Muscle layer of duodenum (tissue), 2 donors: ENCODE measurements around the gene EPB41L1.

ENCODE experiments used
- H3K27ac ChIP-seq: one replicate; pipeline ENCODE4 v1.7.0; 2013; ENCODE audit warnings: mild to moderate bottlenecking, low read length
- H3K27me3 ChIP-seq: one replicate; pipeline ENCODE4 v1.7.0; 2013; ENCODE audit warnings: low read depth, mild to moderate bottlenecking, control low read depth, low read length
- H3K36me3 ChIP-seq, 2 donors: one replicate each; pipeline ENCODE4 v1.7.0; 2013; ENCODE audit warnings: low read length in 2 of 2, control low read depth in 1 of 2, mild to moderate bottlenecking in 1 of 2; ENCODE audit not compliant: insufficient read depth in 2 of 2, control insufficient read depth in 1 of 2
- H3K4me1 ChIP-seq, 2 donors: one replicate each; pipeline ENCODE4 v1.7.0; 2013; ENCODE audit warnings: low read length in 2 of 2, mild to moderate bottlenecking in 2 of 2, control low read depth in 1 of 2, moderate library complexity in 1 of 2; ENCODE audit not compliant: insufficient read depth in 2 of 2, control insufficient read depth in 1 of 2
- H3K4me3 ChIP-seq, 2 donors: one replicate each; pipeline ENCODE4 v1.7.0; 2013; ENCODE audit warnings: low read length in 2 of 2, low read depth in 1 of 2, mild to moderate bottlenecking in 1 of 2
- H3K9me3 ChIP-seq, 2 donors: one replicate each; pipeline ENCODE4 v1.7.0; 2013; ENCODE audit warnings: low read length in 2 of 2, control low read depth in 1 of 2, mild to moderate bottlenecking in 1 of 2; ENCODE audit not compliant: control insufficient read depth in 1 of 2
- donor health status: healthy.

EPB41L1 gene

DNA sequence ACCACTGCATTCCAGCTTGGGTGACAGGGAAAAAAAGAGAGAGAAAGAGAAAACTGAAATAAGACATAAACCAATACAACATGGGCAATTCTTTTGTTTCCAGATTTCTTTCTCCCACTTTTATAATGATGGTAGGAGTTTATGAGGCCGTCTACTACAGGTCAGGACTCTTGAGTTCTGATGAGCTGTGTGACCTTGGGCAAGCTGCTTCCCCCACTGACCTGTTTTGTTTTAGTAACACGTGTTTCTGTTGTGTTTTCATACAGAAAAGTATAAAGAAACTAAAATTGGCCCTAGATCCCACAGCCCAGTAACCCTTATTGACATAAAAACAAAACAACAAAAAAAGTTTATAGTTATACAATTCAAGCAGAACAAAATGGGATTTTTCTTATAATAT is 58.8 kb downstream of the EPB41L1 start:
- no peaks in the 10 kb centered on the region for H3K27me3 ChIP-seq
- H3K9me3 ChIP-seq, result no peaks in the 10 kb centered on the region
- H3K36me3 ChIP-seq, result peaks cover 10 to 41% of the 10 kb centered on the region in 2 donors
- no peak overlapping the region for H3K27ac ChIP-seq
- H3K4me3 ChIP-seq, result no peak overlapping the region
- H3K4me1 ChIP-seq, result no peaks in the 10 kb centered on the region

DNA sequence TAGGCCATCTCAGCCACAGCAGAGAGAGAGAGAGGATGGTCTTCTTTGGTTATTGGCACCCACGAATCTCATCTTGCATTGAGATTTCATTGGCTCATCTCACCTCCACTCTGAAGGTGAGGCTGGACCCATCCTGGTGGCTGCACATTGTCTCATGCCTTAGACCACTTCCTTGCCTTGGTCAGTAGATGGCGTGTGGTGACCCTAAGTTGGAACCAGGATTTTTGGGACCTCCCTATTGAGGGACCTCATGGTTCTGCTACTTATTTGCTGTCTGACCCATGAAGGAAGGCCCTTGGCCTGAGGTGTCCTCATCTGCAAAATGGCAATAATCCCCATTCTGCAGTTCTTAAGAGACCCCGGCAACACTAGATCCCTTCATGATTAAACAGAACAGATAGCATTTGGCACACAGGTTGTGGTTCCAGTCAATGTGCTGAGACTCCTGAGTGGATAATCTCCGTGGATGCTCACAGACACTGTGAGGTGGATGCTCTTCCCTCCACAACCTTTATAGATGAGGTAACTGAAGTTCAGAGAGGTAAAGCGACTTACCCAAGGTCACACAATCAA is 60.2 kb downstream of the EPB41L1 start:
- no peaks in the 10 kb centered on the region for H3K27me3 ChIP-seq
- H3K36me3 ChIP-seq, result peaks cover 10 to 40% of the 10 kb centered on the region in 2 donors
- H3K4me1 ChIP-seq, result no peaks in the 10 kb centered on the region
- no peak overlapping the region for H3K4me3 ChIP-seq
- no peaks in the 10 kb centered on the region for H3K9me3 ChIP-seq
- no peak overlapping the region for H3K27ac ChIP-seq

DNA sequence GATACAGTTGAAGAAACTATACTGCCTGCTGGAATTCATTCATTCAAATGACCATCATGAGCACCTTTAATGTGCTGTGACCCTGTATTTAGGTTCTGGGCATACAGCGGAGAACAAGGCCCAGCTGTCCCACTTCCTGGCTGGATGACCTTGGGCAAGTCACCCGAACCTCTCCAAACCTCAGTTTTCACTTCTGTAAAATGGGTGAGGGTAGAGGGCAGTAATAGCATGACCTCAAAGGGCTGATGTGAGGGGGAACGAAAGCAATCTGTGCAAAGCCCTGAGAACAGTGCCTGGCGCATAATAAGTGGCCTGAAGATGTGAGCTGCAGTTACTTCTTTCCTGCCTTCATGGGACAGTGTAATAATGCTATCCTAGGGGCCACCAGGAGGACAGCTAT is 61.2 kb downstream of the EPB41L1 start:
- no peaks in the 10 kb centered on the region for H3K9me3 ChIP-seq
- peaks cover 10 to 42% of the 10 kb centered on the region in 2 donors for H3K36me3 ChIP-seq
- no peak overlapping the region for H3K27ac ChIP-seq
- H3K4me3 ChIP-seq, result no peak overlapping the region
- H3K4me1 ChIP-seq, result no peaks in the 10 kb centered on the region
- H3K27me3 ChIP-seq, result no peaks in the 10 kb centered on the region

DNA sequence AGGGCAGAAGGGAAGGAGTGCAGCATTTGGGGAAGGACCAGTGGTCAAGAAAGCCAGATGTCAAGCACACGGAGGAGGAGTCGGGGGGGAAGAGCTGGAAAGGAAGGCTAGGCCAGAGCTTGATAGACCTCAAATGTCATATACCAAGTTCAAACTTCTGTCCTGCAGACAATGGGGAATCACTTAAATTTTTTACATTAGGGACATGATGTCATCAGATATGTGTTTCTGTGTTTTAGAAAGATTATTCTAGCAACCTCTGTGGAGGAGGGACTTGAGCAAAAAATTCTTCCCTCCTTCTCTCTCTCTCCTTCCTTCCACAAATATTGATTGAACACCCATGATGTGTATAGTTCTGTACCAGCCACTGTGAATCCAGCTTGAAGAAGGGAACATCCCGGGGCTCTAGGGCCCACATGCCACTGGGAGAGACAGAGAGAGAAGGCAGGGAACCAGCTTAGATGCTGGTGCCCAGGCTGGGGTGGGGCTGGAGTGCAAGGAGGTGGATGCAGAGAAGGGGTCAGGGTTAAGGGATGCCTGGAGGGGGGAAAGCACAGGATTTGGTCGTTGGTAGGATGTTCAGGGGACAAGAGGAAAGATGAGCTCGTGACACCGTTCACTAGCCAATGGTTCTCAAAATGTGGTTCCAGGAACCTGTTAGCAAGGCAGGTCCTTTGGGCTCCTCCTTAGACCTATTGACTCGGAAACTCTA is 61.9 kb downstream of the EPB41L1 start:
- Histone ChIP-seq H3K4me1 (no peaks in the 10 kb centered on the region), H3K9me3 (no peaks in the 10 kb centered on the region), H3K36me3 (peaks cover 10 to 47% of the 10 kb centered on the region in 2 donors), H3K27me3 (no peaks in the 10 kb centered on the region), H3K4me3 (no peak overlapping the region), H3K27ac (no peak overlapping the region)

DNA sequence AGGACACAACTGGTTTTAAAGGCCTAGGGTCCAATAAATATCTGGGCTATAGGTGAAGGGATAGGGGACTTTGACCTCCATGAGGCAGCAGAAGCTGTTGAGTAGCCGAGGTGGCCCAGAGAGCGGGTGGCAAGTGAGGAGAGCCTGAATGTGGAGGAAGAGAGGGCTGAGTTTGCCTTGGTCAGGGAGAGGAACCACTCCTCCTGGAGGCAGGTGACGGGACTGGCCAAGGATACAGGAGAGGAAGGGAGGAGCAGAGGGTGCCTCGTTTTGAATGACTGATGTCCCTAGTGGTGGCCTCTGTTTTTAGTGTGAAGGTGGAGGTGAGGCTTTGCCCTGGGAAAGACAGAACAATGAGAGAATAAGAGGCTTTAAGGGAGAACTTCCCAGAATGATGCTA is 62.7 kb downstream of the EPB41L1 start:
- peaks cover 17 to 47% of the 10 kb centered on the region in 2 donors for H3K36me3 ChIP-seq
- H3K27ac ChIP-seq, result no peak overlapping the region
- no peaks in the 10 kb centered on the region for H3K4me1 ChIP-seq
- no peaks in the 10 kb centered on the region for H3K9me3 ChIP-seq
- no peak overlapping the region for H3K4me3 ChIP-seq
- no peaks in the 10 kb centered on the region for H3K27me3 ChIP-seq

DNA sequence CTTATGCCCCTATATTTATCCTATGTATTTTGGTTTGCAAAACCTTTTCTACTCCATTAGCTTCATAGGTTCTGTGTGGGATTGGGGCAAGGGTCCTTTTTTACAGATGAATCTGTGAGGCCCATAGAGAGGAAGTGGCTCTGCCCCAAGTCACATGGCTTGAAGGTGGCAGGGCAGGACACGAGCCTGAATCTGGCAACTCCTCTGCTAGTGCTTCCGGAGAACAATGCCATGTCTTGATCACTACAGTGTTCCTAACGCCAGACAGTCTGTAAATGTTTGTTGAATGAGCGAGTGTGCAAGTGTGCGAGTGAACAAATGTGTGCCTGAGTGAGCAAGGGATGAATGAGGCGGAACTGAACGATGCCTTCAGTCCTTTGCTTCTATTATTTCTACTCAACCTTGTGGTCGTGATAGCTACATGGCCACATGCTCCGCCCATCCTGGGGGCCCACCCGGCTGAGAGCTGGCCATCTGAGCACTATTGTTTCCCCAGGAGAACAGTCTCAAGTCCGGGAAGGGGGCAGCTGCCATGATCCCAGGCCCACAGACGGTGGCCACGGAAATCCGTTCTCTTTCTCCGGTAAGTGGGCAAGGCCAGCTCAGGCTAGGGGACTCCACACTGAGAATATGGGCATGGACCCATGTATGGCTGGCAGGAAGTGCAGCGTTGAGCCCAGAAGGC is 64.0 kb downstream of the EPB41L1 start:
- no peaks in the 10 kb centered on the region for H3K4me1 ChIP-seq
- H3K27me3 ChIP-seq, result no peaks in the 10 kb centered on the region
- H3K4me3 ChIP-seq, result no peak overlapping the region
- H3K36me3 ChIP-seq, result peaks cover 17 to 46% of the 10 kb centered on the region in 2 donors
- H3K27ac ChIP-seq, result no peak overlapping the region
- H3K9me3 ChIP-seq, result no peaks in the 10 kb centered on the region

DNA sequence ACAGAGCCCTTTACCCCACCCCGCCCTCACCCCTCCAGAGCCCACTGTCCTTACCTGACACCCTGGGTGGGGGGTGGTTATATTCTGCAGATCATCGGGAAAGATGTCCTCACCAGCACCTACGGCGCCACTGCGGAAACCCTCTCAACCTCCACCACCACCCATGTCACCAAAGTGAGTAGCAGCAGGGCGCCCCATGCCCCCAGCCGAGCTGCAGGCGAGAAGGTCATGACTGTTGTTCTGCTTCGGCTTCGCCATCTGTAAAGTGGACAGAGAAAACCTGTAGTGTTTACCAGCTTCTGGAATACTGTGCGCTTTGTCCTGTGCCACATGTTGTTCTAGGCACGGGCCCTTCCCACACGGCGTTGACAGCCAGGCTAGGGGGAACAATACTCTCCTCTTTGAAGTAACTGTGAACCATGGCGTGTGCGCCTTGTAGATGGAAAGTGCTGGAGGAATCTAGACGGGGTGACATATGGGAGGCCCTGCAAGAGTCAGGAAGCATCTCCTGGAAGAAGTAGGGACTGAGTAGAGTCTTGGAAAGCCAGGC is 65.2 kb downstream of the EPB41L1 start:
- Histone ChIP-seq H3K9me3 (no peaks in the 10 kb centered on the region), H3K4me1 (no peaks in the 10 kb centered on the region), H3K4me3 (no peak overlapping the region), H3K27me3 (no peaks in the 10 kb centered on the region), H3K36me3 (peaks cover 7 to 37% of the 10 kb centered on the region in 2 donors), H3K27ac (no peak overlapping the region)

DNA sequence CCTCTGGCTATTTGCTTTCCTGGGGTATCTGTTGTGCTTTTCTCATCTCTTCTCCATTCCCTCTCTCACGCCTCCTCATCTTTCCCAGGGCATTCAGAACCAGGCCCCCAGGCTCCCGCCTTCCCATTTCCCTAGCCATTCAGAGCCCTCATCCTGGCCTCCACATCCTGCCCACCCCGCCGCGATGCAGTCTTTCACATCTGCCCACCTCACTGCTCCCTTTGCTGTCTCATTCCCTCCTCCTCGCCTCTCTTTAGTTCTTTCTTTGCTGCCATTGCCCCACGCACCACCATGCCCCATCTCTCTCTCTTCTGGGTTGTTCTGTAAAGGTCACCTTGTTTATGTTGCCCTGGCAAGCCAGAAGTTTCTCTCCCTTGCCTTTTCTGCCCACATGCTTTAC is 71.1 kb downstream of the EPB41L1 start:
- peaks cover 7 to 29% of the 10 kb centered on the region in 2 donors for H3K36me3 ChIP-seq
- H3K4me3 ChIP-seq, result no peak overlapping the region
- H3K27ac ChIP-seq, result no peak overlapping the region
- H3K27me3 ChIP-seq, result no peaks in the 10 kb centered on the region
- no peaks in the 10 kb centered on the region for H3K4me1 ChIP-seq
- H3K9me3 ChIP-seq, result no peaks in the 10 kb centered on the region

DNA sequence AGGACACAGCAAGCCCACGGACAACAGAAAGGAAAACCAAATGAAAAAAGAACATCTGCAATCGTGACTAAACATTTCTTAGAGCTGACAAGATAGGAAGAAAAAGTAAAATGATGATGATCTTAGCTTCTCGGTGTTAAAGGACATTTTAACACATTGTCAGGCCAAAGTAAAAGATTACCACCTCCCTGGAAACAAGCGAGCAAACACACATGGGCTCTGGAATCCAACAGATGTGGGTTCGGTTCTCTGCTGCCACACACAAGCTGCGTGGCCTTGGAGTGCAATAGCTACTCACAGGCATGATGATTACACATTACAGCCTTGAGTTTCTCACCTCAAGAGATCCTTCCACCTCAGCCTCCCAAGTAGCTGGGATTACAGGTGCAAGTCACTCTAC is 74.2 kb downstream of the EPB41L1 start:
- Histone ChIP-seq H3K4me1 (no peaks in the 10 kb centered on the region), H3K4me3 (no peak overlapping the region), H3K9me3 (no peaks in the 10 kb centered on the region), H3K27me3 (no peaks in the 10 kb centered on the region), H3K27ac (no peak overlapping the region), H3K36me3 (peaks cover 0 to 10% of the 10 kb centered on the region in 2 donors)

DNA sequence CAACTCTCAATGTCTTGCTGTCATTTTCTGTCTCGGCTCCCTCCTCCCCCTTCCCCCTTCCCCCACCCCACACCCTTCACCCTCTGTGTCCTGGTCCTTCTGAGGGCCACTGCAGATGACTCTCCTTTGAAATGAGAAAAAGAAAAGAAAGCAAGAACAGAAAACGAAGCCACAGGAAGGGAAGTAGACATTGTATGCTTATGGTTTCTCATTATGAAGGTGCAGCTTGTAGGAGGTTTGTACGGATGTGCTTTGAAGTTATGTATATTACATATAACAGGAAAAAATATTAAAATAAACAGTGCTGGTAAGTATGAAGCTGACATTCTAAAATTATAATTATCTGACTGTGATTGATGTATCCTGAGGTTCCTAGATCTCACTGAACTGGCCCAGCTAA is 75.5 kb downstream of the EPB41L1 start:
- H3K9me3 ChIP-seq, result no peaks in the 10 kb centered on the region
- no peak overlapping the region for H3K4me3 ChIP-seq
- H3K4me1 ChIP-seq, result no peaks in the 10 kb centered on the region
- H3K36me3 ChIP-seq, result peaks cover 0 to 9% of the 10 kb centered on the region in 2 donors
- H3K27ac ChIP-seq, result no peak overlapping the region
- H3K27me3 ChIP-seq, result no peaks in the 10 kb centered on the region

DNA sequence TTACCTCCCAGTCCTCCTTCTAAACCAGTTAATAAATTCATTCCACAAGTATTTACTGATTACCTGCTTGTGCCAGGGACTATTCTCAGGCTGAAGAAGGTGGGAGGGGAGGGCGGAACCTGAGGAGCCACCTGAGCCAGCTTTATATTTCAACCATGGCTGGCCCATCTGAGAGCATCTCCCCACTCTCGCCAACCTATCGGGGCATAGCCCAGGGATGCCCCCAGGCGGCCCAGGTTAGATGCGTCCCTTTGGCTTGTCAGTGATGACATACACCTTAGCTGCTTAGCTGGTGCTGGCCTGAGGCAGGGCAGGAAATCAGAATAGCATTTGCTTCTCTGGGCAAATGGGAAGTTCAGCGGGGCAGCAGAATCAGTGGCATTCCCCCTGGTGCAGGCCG is 76.8 kb downstream of the EPB41L1 start:
- no peak overlapping the region for H3K4me3 ChIP-seq
- no peaks in the 10 kb centered on the region for H3K27me3 ChIP-seq
- H3K36me3 ChIP-seq, result peaks cover 0 to 4% of the 10 kb centered on the region in 2 donors
- peaks cover 0 to 7% of the 10 kb centered on the region in 2 donors for H3K4me1 ChIP-seq
- no peak overlapping the region for H3K27ac ChIP-seq
- no peaks in the 10 kb centered on the region for H3K9me3 ChIP-seq
